ENCODE measurements around the gene TNS2.

Gene TNS2

GRCh38 chr12:53096759-53097158, 46.9 kb downstream of the TNS2 start:
- peak overlapping the region; percentile 61 for H3K4me3 ChIP-seq (ENCODE audit: low read depth, low read length)
- in situ Hi-C loops (cut with HindIII; ENCODE audit: low sequenced_read_pairs), result no loop called here
- TF ChIP-seq, protein P1, sequence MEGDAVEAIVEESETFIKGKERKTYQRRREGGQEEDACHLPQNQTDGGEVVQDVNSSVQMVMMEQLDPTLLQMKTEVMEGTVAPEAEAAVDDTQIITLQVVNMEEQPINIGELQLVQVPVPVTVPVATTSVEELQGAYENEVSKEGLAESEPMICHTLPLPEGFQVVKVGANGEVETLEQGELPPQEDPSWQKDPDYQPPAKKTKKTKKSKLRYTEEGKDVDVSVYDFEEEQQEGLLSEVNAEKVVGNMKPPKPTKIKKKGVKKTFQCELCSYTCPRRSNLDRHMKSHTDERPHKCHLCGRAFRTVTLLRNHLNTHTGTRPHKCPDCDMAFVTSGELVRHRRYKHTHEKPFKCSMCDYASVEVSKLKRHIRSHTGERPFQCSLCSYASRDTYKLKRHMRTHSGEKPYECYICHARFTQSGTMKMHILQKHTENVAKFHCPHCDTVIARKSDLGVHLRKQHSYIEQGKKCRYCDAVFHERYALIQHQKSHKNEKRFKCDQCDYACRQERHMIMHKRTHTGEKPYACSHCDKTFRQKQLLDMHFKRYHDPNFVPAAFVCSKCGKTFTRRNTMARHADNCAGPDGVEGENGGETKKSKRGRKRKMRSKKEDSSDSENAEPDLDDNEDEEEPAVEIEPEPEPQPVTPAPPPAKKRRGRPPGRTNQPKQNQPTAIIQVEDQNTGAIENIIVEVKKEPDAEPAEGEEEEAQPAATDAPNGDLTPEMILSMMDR (IDR thresholded peaks at IDR 0.05; ENCODE audit: low read depth, low read length, missing control alignments), result no peak

DNA sequence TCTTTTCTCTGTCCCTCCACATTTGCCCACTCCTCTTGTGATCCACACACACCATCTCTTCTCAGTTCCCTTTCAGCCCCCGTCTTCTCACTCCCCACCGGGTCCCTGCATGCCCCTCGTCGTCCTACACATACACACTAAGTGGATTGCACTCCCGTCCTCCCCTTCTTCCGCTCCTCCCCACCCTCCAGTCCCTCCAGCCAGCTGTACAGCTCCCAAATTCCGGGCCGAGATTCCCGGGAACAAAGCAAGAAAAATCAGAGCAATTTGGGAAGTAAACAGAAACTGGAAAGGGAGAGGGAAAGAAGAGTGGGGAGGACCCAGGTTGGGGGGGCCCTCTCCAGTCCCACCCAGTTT, 47.3 kb downstream of the TNS2 start:
- in situ Hi-C loops (cut with HindIII; ENCODE audit: low sequenced_read_pairs), result no loop called here
- TF ChIP-seq, protein P1 (IDR thresholded peaks at IDR 0.05; ENCODE audit: low read depth, low read length, missing control alignments), result no peak
- no peak for DNase-seq (ENCODE audit: low read depth)
- peak overlapping the region; percentile 61 for H3K4me3 ChIP-seq (ENCODE audit: low read depth, low read length)

More at GRCh38 chr12:53096759-53097158, 46.9 kb downstream of the TNS2 start:
- no peak for DNase-seq (ENCODE audit: low read depth)

DNA sequence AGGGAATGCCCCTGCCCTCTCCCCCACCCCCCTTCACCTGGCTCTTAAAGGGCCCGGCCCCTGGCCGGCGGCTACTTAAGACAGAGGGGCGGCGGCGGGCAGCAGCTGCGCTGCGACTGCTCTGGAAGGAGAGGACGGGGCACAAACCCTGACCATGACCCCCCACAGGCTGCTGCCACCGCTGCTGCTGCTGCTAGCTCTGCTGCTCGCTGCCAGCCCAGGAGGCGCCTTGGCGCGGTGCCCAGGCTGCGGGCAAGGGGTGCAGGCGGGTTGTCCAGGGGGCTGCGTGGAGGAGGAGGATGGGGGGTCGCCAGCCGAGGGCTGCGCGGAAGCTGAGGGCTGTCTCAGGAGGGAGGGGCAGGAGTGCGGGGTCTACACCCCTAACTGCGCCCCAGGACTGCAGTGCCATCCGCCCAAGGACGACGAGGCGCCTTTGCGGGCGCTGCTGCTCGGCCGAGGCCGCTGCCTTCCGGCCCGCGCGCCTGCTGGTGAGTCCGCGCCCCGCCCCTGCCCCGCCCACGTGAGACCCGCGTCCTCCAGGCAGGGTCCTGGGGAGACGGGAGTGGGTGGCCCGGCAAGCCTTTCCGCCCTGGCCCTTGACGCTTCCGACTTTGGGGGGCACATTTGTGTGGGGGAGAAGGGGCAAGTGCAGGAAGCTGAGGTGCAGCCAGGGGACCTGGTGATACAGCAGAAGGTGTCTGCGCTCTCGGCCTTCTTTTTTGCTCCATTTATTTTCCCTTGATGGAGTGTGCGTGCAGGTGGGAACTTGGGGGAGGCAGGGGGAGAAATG, 47.9 kb downstream of the TNS2 start, which contains the start of gene IGFBP6:
TSS of gene IGFBP6 (plus strand) at position 104 of the 790 bp plus-strand sequence. CDS start at position 155, 51 bp downstream.
- H3K4me3 ChIP-seq (ENCODE audit: low read depth, low read length), result peak within 1 kb of the TSS; percentile 61
- TF ChIP-seq, protein P1 (IDR thresholded peaks at IDR 0.05; ENCODE audit: low read depth, low read length, missing control alignments), result no peak
- DNase-seq (ENCODE audit: low read depth), result no peak
- in situ Hi-C loops (cut with HindIII; ENCODE audit: low sequenced_read_pairs), result no loop called here

GRCh38 chr12:53098354-53098981, 48.6 kb downstream of the TNS2 start:
- no peak for DNase-seq (ENCODE audit: low read depth)
- in situ Hi-C loops (cut with HindIII; ENCODE audit: low sequenced_read_pairs), result no loop called here
- TF ChIP-seq, protein P1 (IDR thresholded peaks at IDR 0.05; ENCODE audit: low read depth, low read length, missing control alignments), result no peak
- H3K4me3 ChIP-seq (ENCODE audit: low read depth, low read length), result peak overlapping the region; percentile 61

- in situ Hi-C loops (cut with HindIII; ENCODE audit: low sequenced_read_pairs), result no loop called here
- DNase-seq (ENCODE audit: low read depth), result peak; percentile 79
- peak overlapping the region; percentile 61 for H3K4me3 ChIP-seq (ENCODE audit: low read depth, low read length)
- TF ChIP-seq, protein P1 (IDR thresholded peaks at IDR 0.05; ENCODE audit: low read depth, low read length, missing control alignments), result peak; percentile 96
Measured at GRCh38 chr12:53099071-53099882, 49.4 kb downstream of the TNS2 start.

DNA sequence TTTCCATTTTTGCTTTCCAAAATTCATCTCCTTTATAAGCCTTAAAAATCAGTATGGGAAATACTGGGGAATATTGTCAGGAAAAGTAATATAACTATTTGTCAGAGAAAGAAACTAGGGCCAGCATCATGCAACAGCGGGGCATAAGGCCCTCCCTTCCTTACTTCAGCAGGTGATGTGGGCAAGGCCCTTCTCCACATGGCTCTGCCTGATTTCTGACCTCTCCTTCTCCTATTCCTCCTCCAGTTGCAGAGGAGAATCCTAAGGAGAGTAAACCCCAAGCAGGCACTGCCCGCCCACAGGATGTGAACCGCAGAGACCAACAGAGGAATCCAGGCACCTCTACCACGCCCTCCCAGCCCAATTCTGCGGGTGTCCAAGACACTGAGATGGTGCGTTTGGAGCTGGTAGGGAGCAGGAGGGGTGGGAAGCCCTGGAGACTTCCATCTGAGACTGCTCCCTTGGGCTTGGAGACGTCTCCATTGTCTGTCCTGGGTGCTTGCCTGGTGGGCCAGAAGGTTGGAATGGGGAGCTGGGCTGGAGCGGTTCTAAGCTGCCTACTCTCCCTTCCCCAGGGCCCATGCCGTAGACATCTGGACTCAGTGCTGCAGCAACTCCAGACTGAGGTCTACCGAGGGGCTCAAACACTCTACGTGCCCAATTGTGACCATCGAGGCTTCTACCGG, 50.7 kb downstream of the TNS2 start:
- TF ChIP-seq, protein P1 (IDR thresholded peaks at IDR 0.05; ENCODE audit: low read depth, low read length, missing control alignments), result no peak
- H3K4me3 ChIP-seq (ENCODE audit: low read depth, low read length), result no peak overlapping the region
- no peak for DNase-seq (ENCODE audit: low read depth)
- in situ Hi-C loops (cut with HindIII; ENCODE audit: low sequenced_read_pairs), result loop anchor here (5.0 kb wide), 1 partner anchor 33 kb away; no protein-coding TSS in a partner anchor

Data from astrocyte of the cerebellum (primary cell).